HG03175 (cell line): ENCODE measurements around the gene DLX4.

Experiments
- ATAC-seq: cut with Tn5 transposase; IDR thresholded peaks from one replicate; pipeline ENCODE4 v1.9.1; 2021; ENCODE audit warnings: mild to moderate bottlenecking, moderate library complexity; ENCODE audit not compliant: unreplicated experiment

Gene DLX4

GRCh38 chr17:49969134-49969759 is at the start of gene DLX4:
Gene DLX4, plus strand, starts transcription at chr17:49969190. Its CDS starts 279 bp downstream, at chr17:49969469.
- no peak for ATAC-seq

GRCh38 chr17:49920030-49920769 is 48.8 kb upstream of the DLX4 start:
- ATAC-seq, result no peak

GRCh38 chr17:49922095-49922494 is 46.9 kb upstream of the DLX4 start:
- no peak for ATAC-seq

- ATAC-seq, result no peak
These were observed 44.9 kb upstream of the DLX4 start for GRCh38 chr17:49924116-49924515.

- no peak for ATAC-seq
These were observed 44.4 kb upstream of the DLX4 start for GRCh38 chr17:49924589-49924988.

- no peak for ATAC-seq
These were observed 43.1 kb upstream of the DLX4 start for GRCh38 chr17:49925921-49926320.

GRCh38 chr17:49926886-49927285 is 42.1 kb upstream of the DLX4 start:
- ATAC-seq, result no peak

GRCh38 chr17:49928126-49928800 is 40.7 kb upstream of the DLX4 start:
- no peak for ATAC-seq

GRCh38 chr17:49928837-49929475 is 40.0 kb upstream of the DLX4 start:
- no peak for ATAC-seq

GRCh38 chr17:49930880-49931279 is 38.1 kb upstream of the DLX4 start:
- ATAC-seq, result no peak

- no peak for ATAC-seq
These were observed 37.4 kb upstream of the DLX4 start for GRCh38 chr17:49931416-49932137.

- no peak for ATAC-seq
These were observed 36.8 kb upstream of the DLX4 start for GRCh38 chr17:49932138-49932723.

GRCh38 chr17:49932901-49933300 is 36.1 kb upstream of the DLX4 start:
- ATAC-seq, result no peak

- no peak for ATAC-seq
These were observed 33.3 kb upstream of the DLX4 start for GRCh38 chr17:49935526-49936210.

- ATAC-seq, result no peak
These were observed 32.6 kb upstream of the DLX4 start for GRCh38 chr17:49936386-49936785.

GRCh38 chr17:49939318-49939717 is 29.7 kb upstream of the DLX4 start:
- ATAC-seq, result no peak

GRCh38 chr17:49941427-49941826 is 27.6 kb upstream of the DLX4 start:
- no peak for ATAC-seq

GRCh38 chr17:49942947-49943346 is 26.0 kb upstream of the DLX4 start:
- no peak for ATAC-seq

GRCh38 chr17:49944273-49944870 is 24.6 kb upstream of the DLX4 start:
- ATAC-seq, result no peak

- ATAC-seq, result no peak
These were observed 22.8 kb upstream of the DLX4 start for GRCh38 chr17:49946208-49946607.
